K562 (cell line): Measurements from ENCODE around the gene MAPKAPK3. TPM values are rescaled to one million over a fixed set of nuclear protein-coding genes. Genes with fewer than 3 reads are reported as not detected.

ENCODE experiments used
- ATF3 ChIP-seq, 2 experiments: fragments of 450-650 bp in 1 of 2; sonication (generic) in 1 of 2; formaldehyde crosslinking in 1 of 2; IDR thresholded peaks in 1 of 2; conservative IDR thresholded peaks in 1 of 2; 2 replicates each; pipeline versions ENCODE4 v1.6.1 to v1.8.1; 2016 to 2023; ENCODE audit warnings: mild to moderate bottlenecking in 2 of 2, moderate library complexity in 2 of 2, inconsistent platforms in 1 of 2, missing genetic modification reagents in 1 of 2
- BCLAF1 ChIP-seq, 2 experiments: fragments of 450-650 bp in 1 of 2; IDR thresholded peaks; 2 replicates each; pipeline ENCODE4 v1.6.1; 2011 to 2017; ENCODE audit warnings: low read depth in 2 of 2, antibody characterized with exemption in 1 of 2, borderline replicate concordance in 1 of 2, low read length in 1 of 2, mild to moderate bottlenecking in 1 of 2, mixed read lengths in 1 of 2; ENCODE audit not compliant: control insufficient read depth in 1 of 2
- EP400 ChIP-seq: fragments of 450-650 bp; IDR thresholded peaks from 2 replicates; pipeline ENCODE4 v1.6.1; 2017; ENCODE audit warnings: antibody characterized with exemption, mild to moderate bottlenecking, moderate library complexity
- POLR2G ChIP-seq: fragments of 200-400 bp; formaldehyde crosslinking; IDR thresholded peaks from 2 replicates; pipeline ENCODE4 v1.6.1; 2017; ENCODE audit warnings: low read depth, mild to moderate bottlenecking, antibody characterized with exemption, low read length, moderate library complexity
- ZBTB43 ChIP-seq: sonication (generic); formaldehyde crosslinking; IDR thresholded peaks from 2 replicates; pipeline ENCODE4 v1.8.0; 2023; ENCODE audit warnings: mild to moderate bottlenecking, missing genetic modification reagents
- ZNF197 ChIP-seq: fragments of 200-800 bp; sonication (Bioruptor generic); IDR thresholded peaks from 2 replicates; pipeline ENCODE4 v1.6.1; 2016; ENCODE audit warnings: low read depth, missing genetic modification characterization, missing compliant biosample characterization
- ZNF318 ChIP-seq, 2 experiments: fragments of 450-650 bp; IDR thresholded peaks; 2 replicates each; pipeline ENCODE4 v1.6.1; 2016; ENCODE audit warnings: mild to moderate bottlenecking in 2 of 2, borderline replicate concordance in 1 of 2, low read depth in 1 of 2, moderate library complexity in 1 of 2
- ZNF398 ChIP-seq: fragments of 250-450 bp; sonication (Bioruptor Pico); IDR thresholded peaks from 2 replicates; pipeline ENCODE4 v1.8.0; 2021; ENCODE audit warnings: moderate library complexity, mild to moderate bottlenecking, inconsistent platforms
- polyA plus RNA-seq, 8 experiments: library from polyadenylated mRNA; depleted of rRNA in 4 of 8; stranded (reverse) in 5 of 8; unstranded in 3 of 8; fragments of >200 nt; fragmentation: Nextera tagmentation in 2 of 8; fragmentation: Illumina TruSeq in 1 of 8; extraction: Ambion mirVana in 2 of 8; extraction: Trizol in 1 of 8; gene quantifications; 2 replicates each; pipeline versions ENCODE4 v1.2.1 to v1.2.3, GENCODE V29; 2011 to 2014; ENCODE audit warnings: inconsistent platforms in 1 of 8, missing spikeins in 1 of 8
- total RNA-seq, 7 experiments: library from RNA; depleted of rRNA in 6 of 7; stranded (reverse); fragments of >200 nt in 6 of 7; fragmentation: Illumina TruSeq in 2 of 7; extraction: Trizol in 2 of 7; gene quantifications; 2 replicates each; pipeline versions ENCODE4 v1.2.1 to v1.2.3, GENCODE V29; 2011 to 2021; ENCODE audit warnings: low replicate concordance in 1 of 7

Gene MAPKAPK3
- total and polyA plus RNA-seq, 9 of the 15 experiments (the other 6 are each of a cell fraction or from before 2014, with no cell fraction given) = 8.0 to 56.4 (median 41.2) TPM

- TF ChIP-seq BCLAF1 (IDR thresholded peaks at IDR 0.05; ENCODE audit: borderline replicate concordance in 1 of 2, control insufficient read depth in 1 of 2, low read depth in 2 of 2, low read length in 1 of 2) (peak in 1 of 2 experiments; percentile 89; a peak in 2 of 4 replicates), EP400 (peak; percentile 93), ZNF197 (CRISPR knock-in tag) (no peak), ZNF398 (CRISPR knock-in tag) (no peak), ZBTB43 (no peak), ATF3 (IDR thresholded peaks at IDR 0.05) (peak; percentile 39; the same call in 1 of the 2 replicates), ATF3 (CRISPR knock-in tag; conservative IDR thresholded peaks at IDR 0.05) (no peak), ZNF318 (IDR thresholded peaks at IDR 0.05; ENCODE audit: borderline replicate concordance in 1 of 2, low read depth in 1 of 2) (no peak), POLR2G (peak; percentile 83)
These were observed 47.8 kb upstream of the MAPKAPK3 start, which contains the start of gene HEMK1 (continued) for GRCh38 chr3:50568947-50569749.
